Naive B cell (primary cell): Measurements from ENCODE around the gene PCED1B. TPM values are rescaled to one million over a fixed set of nuclear protein-coding genes. Genes with fewer than 3 reads are reported as not detected.
"Not testable (repeated sequence)": the region's sequence is repeated elsewhere in the genome, so short reads cannot be mapped to it uniquely, and the experiment has no call there.

Source experiments
- ATAC-seq, 2 donors: fragments of 150-1000 bp; cut with Tn5 transposase; 2 replicates each; pipeline ENCODE4 v1.10.0; 2021; ENCODE audit warnings: low read depth in 2 of 2, mild to moderate bottlenecking in 2 of 2, moderate library complexity in 2 of 2
- DNase-seq: peaks from one replicate; pipeline ENCODE4 v3.0.0; 2022
- H3K27ac Mint-ChIP-seq, 6 donors: one replicate each; pipeline ENCODE4 v1.8.0; 2020 to 2022; ENCODE audit warnings: mild to moderate bottlenecking in 6 of 6, mixed read lengths in 6 of 6, moderate library complexity in 5 of 6, inconsistent platforms in 2 of 6
- H3K27me3 Mint-ChIP-seq, 3 donors: one replicate each; pipeline ENCODE4 v1.8.0; 2021 to 2022; ENCODE audit warnings: mixed read lengths in 3 of 3, mild to moderate bottlenecking in 1 of 3
- H3K36me3 Mint-ChIP-seq, 2 donors: one replicate each; pipeline ENCODE4 v1.8.0; 2020 to 2022; ENCODE audit warnings: mixed read lengths in 2 of 2, inconsistent platforms in 1 of 2, mild to moderate bottlenecking in 1 of 2
- H3K4me1 Mint-ChIP-seq, 3 donors: one replicate each; pipeline ENCODE4 v1.8.0; 2020 to 2022; ENCODE audit warnings: mixed read lengths in 3 of 3, inconsistent platforms in 1 of 3, mild to moderate bottlenecking in 1 of 3, moderate library complexity in 1 of 3
- H3K4me3 Mint-ChIP-seq, 8 donors: one replicate each; pipeline ENCODE4 v1.8.0; 2020 to 2022; ENCODE audit warnings: mild to moderate bottlenecking in 8 of 8, mixed read lengths in 8 of 8, moderate library complexity in 8 of 8, inconsistent platforms in 2 of 8
- H3K9me3 Mint-ChIP-seq, 7 donors: one replicate each; pipeline ENCODE4 v1.8.0; 2020 to 2022; ENCODE audit warnings: mixed read lengths in 7 of 7, mild to moderate bottlenecking in 5 of 7, inconsistent platforms in 2 of 7, moderate library complexity in 1 of 7
- polyA plus RNA-seq, 6 donors: library from polyadenylated mRNA; unstranded; fragments of 300-500 nt; fragmentation: Illumina TruSeq; gene quantifications; one replicate each; pipeline ENCODE4 v1.2.3, GENCODE V29; 2021; ENCODE audit warnings: low read depth in 6 of 6

The PCED1B gene
- polyA plus RNA-seq, 6 donors from 2014 or later, result 8.2 to 17.4 (median 11.0) TPM

DNA sequence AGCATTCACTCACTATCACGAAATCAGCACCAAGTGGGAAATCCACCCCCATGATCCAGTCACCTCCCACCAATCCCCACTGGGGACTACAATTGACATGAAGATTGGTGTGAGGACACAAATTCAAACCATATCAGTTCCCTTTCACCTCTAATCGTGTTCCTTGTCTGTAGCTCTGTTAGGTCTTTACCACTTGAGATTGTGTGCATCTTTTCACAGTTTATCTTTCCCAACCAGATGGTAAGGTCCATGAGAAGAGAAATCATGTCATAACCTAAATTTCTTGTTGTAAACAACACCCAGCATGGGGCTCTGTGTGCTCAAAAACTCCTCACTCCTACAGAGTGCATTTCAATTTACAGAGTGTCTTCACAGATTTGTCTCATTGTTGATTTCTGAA lies 27.1 kb upstream of the PCED1B start:
- Mint-ChIP-seq H3K4me1 (no peaks in the 10 kb centered on the region), H3K36me3 (peaks cover 15 to 34% of the 10 kb centered on the region in 2 donors), H3K27ac (no peak overlapping the region), H3K27me3 (peaks cover 0 to 5% (median 0%) of the 10 kb centered on the region in 3 donors), H3K9me3 (peaks cover 12 to 28% (median 23%) of the 10 kb centered on the region in 7 donors), H3K4me3 (no peak overlapping the region)
- ATAC-seq (no peak), DNase-seq (no peak)

DNA sequence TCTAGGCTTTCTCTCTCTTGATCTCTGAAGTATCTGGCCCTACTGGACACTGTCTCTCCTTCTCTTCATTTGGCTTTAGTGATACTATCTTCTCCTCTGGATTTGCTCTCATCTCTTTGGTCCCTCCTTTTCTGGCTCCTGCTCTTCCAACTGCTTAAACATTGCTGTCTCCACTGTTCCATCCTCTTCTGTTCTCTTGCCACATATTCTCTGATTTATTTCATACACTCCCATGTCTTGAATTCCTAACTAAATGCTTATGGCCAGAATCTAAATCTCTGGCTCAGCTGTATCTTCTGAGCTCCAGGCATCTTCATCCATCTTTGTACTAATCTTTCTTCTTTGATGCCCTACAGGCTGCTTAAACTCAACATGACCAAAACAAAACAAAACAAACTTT lies 25.5 kb upstream of the PCED1B start:
- H3K4me1 Mint-ChIP-seq, result no peaks in the 10 kb centered on the region
- H3K9me3 Mint-ChIP-seq, result peaks cover 12 to 30% (median 22%) of the 10 kb centered on the region in 7 donors
- DNase-seq (no peak), ATAC-seq (no peak)
- peaks cover 0 to 5% (median 0%) of the 10 kb centered on the region in 3 donors for H3K27me3 Mint-ChIP-seq
- H3K36me3 Mint-ChIP-seq, result peaks cover 13 to 26% of the 10 kb centered on the region in 2 donors
- no peak overlapping the region for H3K27ac Mint-ChIP-seq
- no peak overlapping the region for H3K4me3 Mint-ChIP-seq

DNA sequence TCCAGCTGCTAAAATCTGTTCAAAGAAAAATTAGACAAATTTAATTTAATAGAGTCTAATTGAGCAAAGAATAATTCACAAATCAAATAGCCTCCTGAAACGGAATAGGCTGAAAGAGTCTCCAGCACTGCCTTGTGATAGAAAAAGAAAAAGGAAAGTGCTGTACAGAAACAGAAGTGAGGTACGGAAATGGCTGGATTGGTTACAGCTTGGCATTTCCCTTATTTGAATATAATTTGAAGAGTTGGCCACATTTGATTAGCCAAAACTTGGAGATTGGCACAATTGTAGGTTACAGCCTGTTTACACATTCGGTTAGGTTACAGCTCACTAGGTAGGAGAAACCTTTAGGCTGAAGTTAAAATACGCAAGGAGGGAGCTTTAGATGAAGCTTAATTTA lies 24.8 kb upstream of the PCED1B start:
- no peaks in the 10 kb centered on the region for H3K4me1 Mint-ChIP-seq
- DNase-seq, result peak; percentile 25
- no peak overlapping the region for H3K27ac Mint-ChIP-seq
- H3K36me3 Mint-ChIP-seq, result peaks cover 13 to 26% of the 10 kb centered on the region in 2 donors
- ATAC-seq, result peak; percentile 74 to 77
- peaks cover 0 to 9% (median 0%) of the 10 kb centered on the region in 3 donors for H3K27me3 Mint-ChIP-seq
- peaks cover 14 to 30% (median 20%) of the 10 kb centered on the region in 7 donors for H3K9me3 Mint-ChIP-seq
- H3K4me3 Mint-ChIP-seq, result no peak overlapping the region

DNA sequence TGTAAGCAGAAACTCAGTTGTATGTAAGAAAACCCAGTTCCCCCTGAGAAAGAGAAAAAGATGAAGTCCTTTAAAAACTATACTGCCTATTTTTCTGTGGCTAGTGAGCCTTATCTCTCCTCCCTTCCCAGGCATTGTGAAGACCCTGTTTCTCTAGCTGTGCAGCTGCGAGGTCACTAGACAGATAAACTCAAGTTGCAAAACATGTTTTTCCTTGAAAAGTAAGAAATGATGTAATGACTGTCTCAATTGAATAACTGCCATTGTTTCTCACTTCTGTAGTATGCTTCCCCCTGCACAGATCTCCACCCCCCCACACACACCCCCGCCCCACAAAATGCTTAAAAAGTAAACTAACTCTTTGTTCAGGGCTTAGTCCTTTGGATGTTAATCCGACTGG lies 23.6 kb upstream of the PCED1B start:
- H3K27me3 Mint-ChIP-seq, result peaks cover 0 to 11% (median 0%) of the 10 kb centered on the region in 3 donors
- not testable (repeated sequence) for ATAC-seq, DNase-seq, H3K27ac Mint-ChIP-seq, H3K4me1 Mint-ChIP-seq, H3K4me3 Mint-ChIP-seq
- peaks cover 13 to 21% of the 10 kb centered on the region in 2 donors for H3K36me3 Mint-ChIP-seq
- H3K9me3 Mint-ChIP-seq, result peaks cover 6 to 25% (median 19%) of the 10 kb centered on the region in 7 donors

DNA sequence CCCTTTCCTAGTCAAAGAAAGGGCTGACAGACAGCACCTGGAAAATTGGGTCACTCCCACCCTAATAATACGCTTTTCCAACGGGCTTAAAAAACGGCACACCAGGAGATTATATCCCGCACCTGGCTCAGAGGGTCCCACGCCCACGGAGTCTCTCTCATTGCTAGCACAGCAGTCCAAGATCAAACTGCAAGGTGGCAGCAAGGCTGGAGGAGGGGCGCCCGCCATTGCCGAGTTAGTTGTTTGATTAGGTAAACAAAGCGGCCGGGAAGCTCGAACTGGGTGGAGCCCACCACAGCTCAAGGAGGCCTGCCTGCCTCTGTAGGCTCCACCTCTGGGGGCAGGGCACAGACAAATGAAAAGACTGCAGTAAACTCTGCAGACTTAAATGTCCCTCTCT lies 22.5 kb upstream of the PCED1B start:
- ATAC-seq, H3K4me1 Mint-ChIP-seq, H3K27ac Mint-ChIP-seq, DNase-seq, H3K4me3 Mint-ChIP-seq: not testable (repeated sequence)
- Mint-ChIP-seq H3K27me3 (peaks cover 0 to 11% (median 0%) of the 10 kb centered on the region in 3 donors), H3K36me3 (peaks cover 9 to 10% of the 10 kb centered on the region in 2 donors), H3K9me3 (peaks cover 5 to 19% (median 11%) of the 10 kb centered on the region in 7 donors)

DNA sequence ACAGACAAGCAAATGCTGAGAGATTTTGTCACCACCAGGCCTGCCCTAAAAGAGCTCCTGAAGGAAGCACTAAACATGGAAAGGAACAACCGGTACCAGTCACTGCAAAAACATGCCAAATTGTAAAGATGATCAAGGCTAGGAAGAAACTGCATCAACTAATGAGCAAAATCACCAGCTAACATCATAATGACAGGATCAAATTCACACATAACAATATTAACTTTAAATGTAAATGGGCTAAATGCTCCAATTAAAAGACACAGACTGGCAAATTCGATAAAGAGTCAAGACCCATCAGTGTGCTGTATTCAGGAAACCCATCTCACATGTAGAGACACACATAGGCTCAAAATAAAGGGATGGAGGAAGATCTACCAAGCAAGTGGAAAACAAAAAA lies 20.8 kb upstream of the PCED1B start:
- H3K4me3 Mint-ChIP-seq, DNase-seq, H3K36me3 Mint-ChIP-seq, H3K4me1 Mint-ChIP-seq, ATAC-seq, H3K27ac Mint-ChIP-seq: not testable (repeated sequence)
- H3K27me3 Mint-ChIP-seq, result peaks cover 0 to 11% (median 0%) of the 10 kb centered on the region in 3 donors
- H3K9me3 Mint-ChIP-seq, result peaks cover 0 to 19% (median 10%) of the 10 kb centered on the region in 7 donors

DNA sequence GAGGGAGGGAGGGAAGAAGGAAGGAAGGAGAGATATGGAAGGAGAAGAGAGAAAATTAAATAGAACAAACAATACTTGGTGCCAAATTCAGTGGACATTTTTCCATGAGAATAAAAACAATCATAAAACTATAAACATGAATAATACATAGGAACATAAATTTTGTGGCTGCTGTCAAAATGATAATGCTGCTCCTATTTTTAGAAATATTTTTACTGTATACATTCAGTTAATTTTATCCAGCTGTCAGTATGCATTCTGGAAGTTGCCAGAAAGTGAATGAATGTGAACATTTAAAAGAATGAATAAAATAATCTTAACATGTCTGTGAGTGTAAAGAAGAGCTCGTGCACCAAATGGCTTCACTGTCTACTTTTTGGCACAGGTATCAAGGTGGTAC lies 13.9 kb upstream of the PCED1B start:
- no peak overlapping the region for H3K27ac Mint-ChIP-seq
- peaks cover 0 to 3% (median 0%) of the 10 kb centered on the region in 7 donors for H3K9me3 Mint-ChIP-seq
- no peaks in the 10 kb centered on the region for H3K4me1 Mint-ChIP-seq
- H3K27me3 Mint-ChIP-seq, result no peaks in the 10 kb centered on the region
- no peaks in the 10 kb centered on the region for H3K36me3 Mint-ChIP-seq
- ATAC-seq (no peak), DNase-seq (no peak)
- no peak overlapping the region for H3K4me3 Mint-ChIP-seq

DNA sequence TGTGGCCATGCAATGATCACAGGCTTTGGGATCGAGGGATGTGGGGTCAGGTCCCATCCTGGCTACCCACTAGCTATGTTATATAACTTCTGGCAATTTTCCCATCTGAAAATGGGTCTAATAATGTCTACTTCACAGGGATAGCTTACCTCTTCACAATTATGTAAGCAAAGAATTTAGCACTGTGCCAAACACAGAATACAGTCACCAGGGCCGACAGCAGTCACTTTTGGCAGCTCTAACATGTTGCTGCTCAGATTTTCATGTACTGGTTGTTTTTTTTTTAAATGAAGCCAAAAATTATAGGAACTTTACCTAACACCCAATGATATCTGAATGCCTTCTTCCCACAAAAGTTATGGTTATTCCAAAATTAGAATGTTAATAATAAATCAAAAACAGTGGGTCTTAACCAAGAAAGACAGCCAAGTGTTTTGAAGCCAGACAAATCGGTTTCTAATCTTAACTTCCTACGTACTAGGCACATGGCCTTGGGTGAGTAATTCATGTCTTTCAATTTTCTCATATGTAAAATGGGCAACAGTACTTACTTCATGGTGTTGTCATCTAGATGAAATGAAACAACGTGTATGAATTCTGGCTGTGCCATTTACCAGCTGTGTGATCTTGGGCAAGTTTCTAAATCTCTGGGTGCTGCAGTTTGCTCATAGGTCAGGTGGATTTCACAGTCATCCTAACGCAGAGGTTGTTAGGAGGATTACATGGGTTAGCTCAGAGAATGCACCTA lies 13.0 kb upstream of the PCED1B start:
- no peak overlapping the region for H3K27ac Mint-ChIP-seq
- H3K36me3 Mint-ChIP-seq, result no peaks in the 10 kb centered on the region
- no peak overlapping the region for H3K4me3 Mint-ChIP-seq
- DNase-seq (no peak), ATAC-seq (no peak)
- peaks cover 0 to 2% (median 0%) of the 10 kb centered on the region in 7 donors for H3K9me3 Mint-ChIP-seq
- no peaks in the 10 kb centered on the region for H3K4me1 Mint-ChIP-seq
- no peaks in the 10 kb centered on the region for H3K27me3 Mint-ChIP-seq

DNA sequence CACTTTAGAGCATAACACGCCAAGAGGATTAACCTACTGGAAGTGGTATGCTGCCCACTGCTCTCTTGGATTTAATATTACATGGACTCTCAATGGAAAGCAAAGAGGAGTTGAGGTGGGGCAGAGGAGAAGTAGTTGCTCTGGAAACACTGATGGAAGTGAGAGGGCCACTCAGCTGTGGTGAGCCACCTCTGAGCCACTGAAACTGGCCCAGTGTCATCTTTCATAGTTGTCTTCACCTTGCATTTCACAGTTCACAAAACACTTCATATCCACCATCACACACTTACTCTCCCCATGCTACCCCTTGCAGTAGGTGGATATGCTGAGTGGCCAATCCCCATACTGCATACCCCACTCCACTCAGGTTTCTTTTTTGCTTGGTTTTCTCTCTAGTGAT lies 12.2 kb upstream of the PCED1B start:
- H3K9me3 Mint-ChIP-seq, result no peaks in the 10 kb centered on the region
- H3K4me3 Mint-ChIP-seq, result no peak overlapping the region
- H3K27ac Mint-ChIP-seq, result peak overlapping the region in 2 of 6 donors; percentile 6 to 73
- DNase-seq (no peak), ATAC-seq (no peak)
- H3K36me3 Mint-ChIP-seq, result no peaks in the 10 kb centered on the region
- H3K27me3 Mint-ChIP-seq, result no peaks in the 10 kb centered on the region
- H3K4me1 Mint-ChIP-seq, result no peaks in the 10 kb centered on the region

DNA sequence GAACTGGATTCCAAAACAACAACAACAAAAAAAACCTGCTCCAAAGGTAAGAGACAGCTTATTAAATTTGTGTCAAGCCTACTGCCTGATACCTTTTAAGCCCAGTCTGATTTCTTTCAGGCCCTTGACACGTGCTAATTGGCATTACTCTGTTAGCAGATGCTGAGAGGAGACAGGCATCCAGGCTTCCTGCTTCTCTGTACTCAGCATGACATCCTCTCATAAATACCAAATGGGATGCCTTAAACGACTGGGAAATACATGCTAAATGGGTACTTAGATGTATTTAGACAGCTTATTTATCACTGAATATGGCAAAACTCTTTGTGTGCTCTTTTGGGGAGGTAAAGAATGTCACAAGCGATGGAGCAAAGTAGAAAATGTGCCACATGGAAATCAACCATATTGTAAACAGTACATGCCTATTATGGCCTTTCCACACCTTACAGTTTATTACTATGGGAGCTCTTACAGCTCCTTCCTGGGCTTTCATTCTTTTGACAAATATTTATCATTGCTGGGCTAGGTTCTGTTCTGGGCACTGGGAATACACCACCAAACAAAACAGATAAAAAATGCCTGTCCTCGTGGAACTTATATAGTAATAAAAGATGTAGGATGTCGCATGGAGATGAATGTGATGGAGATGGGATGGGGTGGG lies 11.5 kb upstream of the PCED1B start:
- H3K27ac Mint-ChIP-seq, result no peak overlapping the region
- ATAC-seq (no peak), DNase-seq (no peak)
- no peak overlapping the region for H3K4me3 Mint-ChIP-seq
- no peaks in the 10 kb centered on the region for H3K27me3 Mint-ChIP-seq
- no peaks in the 10 kb centered on the region for H3K4me1 Mint-ChIP-seq
- H3K36me3 Mint-ChIP-seq, result no peaks in the 10 kb centered on the region
- H3K9me3 Mint-ChIP-seq, result no peaks in the 10 kb centered on the region

DNA sequence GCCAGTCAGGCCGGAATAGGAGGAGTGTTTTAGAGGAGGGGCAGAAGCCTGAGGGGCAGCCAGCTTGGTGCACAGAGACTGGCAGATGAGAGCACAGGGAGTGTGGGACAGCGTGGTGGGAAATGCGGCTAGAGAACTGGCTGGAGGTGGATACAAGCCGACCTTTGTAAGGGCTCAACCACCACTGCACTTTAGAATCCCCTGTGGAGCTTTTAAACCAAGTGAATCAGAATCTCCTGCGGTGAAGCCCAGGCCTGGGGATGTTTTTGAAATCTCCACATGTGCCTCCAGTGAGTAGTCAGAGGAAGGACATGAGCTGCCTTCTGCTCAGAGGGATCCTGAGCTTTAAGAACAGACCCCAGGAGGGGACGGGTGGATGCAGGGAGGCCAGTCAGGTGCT lies 10.9 kb upstream of the PCED1B start:
- DNase-seq (no peak), ATAC-seq (no peak)
- Mint-ChIP-seq H3K27ac (peak overlapping the region in 1 of 6 donors; percentile 38), H3K4me3 (no peak overlapping the region), H3K9me3 (no peaks in the 10 kb centered on the region), H3K4me1 (no peaks in the 10 kb centered on the region), H3K36me3 (no peaks in the 10 kb centered on the region), H3K27me3 (no peaks in the 10 kb centered on the region)

DNA sequence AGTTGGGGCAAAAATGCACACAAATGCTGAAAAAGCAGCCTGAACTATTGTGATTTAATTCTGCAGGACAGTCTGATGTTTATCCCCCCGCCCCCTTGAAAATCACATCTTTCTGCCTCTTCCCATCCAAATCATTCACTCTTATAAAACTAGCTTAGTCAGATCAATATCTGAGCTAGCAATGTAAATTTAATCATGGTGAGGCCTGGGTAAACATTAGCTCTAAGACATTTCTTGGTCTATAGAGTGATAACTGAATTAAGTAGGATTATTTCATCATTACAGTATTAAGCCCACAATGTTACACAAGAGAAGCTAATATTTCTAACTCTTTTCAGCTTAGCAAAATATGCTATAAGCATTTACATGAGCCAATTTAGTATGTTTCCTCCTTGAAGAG lies 9.1 kb upstream of the PCED1B start:
- Mint-ChIP-seq H3K4me1 (no peaks in the 10 kb centered on the region), H3K27ac (no peak overlapping the region), H3K27me3 (no peaks in the 10 kb centered on the region), H3K4me3 (no peak overlapping the region), H3K36me3 (no peaks in the 10 kb centered on the region), H3K9me3 (no peaks in the 10 kb centered on the region)
- DNase-seq, result no peak
- ATAC-seq, result no peak

DNA sequence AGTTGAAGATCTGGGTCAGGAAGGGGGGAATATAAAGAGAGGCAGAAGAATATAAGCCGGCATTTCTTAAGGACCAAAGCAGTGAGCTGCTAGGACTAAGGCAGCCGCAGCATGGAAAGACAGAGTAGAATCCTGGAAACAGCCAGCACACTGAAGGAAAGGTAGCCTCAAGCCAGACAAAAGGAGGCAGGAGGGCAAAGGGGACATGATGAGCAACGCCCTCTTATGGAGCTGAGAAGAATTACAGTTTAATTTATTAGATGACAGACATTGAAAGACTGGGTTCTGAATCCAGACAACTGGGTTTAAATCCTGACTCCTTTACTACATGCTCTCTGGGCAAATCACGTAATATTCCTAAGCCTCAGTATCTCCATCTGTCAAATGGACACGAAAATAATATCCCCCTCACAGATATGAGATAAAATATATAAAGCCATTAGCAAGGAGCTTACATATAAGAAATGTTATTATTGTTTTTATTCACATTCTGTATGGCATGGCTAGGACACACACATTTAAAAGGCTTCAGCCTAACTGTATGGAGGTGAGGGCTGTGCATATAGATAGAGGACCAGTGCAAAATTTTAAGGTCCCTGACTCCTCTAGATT lies 8.1 kb upstream of the PCED1B start:
- peak; percentile 22 for DNase-seq
- no peak overlapping the region for H3K4me3 Mint-ChIP-seq
- no peaks in the 10 kb centered on the region for H3K9me3 Mint-ChIP-seq
- no peaks in the 10 kb centered on the region for H3K27me3 Mint-ChIP-seq
- no peak for ATAC-seq
- H3K36me3 Mint-ChIP-seq, result no peaks in the 10 kb centered on the region
- no peaks in the 10 kb centered on the region for H3K4me1 Mint-ChIP-seq
- H3K27ac Mint-ChIP-seq, result no peak overlapping the region

DNA sequence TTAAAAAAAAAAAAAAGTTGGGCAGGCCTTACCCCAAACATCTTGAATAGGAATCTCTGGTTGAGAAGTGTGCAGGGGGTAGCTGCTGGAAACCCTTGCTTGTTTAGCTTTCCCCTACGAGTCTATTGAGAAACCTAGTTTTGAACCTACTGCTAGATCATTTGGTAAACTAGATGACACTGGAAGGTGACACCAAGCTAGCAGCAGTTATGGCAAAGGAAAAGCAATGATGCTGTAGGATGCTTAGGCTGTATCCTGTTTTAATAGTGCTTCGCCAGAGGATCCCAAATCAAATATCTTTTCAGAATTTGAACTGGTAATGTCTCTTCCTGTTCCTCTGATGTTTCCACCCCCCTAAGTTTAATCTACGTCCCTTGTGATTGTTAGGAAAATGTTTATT lies 5.5 kb upstream of the PCED1B start:
- no peak overlapping the region for H3K27ac Mint-ChIP-seq
- no peaks in the 10 kb centered on the region for H3K36me3 Mint-ChIP-seq
- no peaks in the 10 kb centered on the region for H3K27me3 Mint-ChIP-seq
- DNase-seq (no peak), ATAC-seq (no peak)
- H3K4me1 Mint-ChIP-seq, result peaks cover 4 to 20% (median 6%) of the 10 kb centered on the region in 3 donors
- no peak overlapping the region for H3K4me3 Mint-ChIP-seq
- H3K9me3 Mint-ChIP-seq, result no peaks in the 10 kb centered on the region
